HEK293T (cell line): ENCODE measurements around the gene SGF29.

ENCODE experiments used
- BHLHE40 ChIP-seq: fragments of 450-650 bp; IDR thresholded peaks from 2 replicates; pipeline ENCODE4 v1.6.1; 2016; ENCODE audit warnings: mild to moderate bottlenecking, moderate library complexity, borderline replicate concordance
- CTBP1 ChIP-seq: fragments of 450-650 bp; IDR thresholded peaks from 2 replicates; pipeline ENCODE4 v1.6.1; 2016; ENCODE audit warnings: borderline replicate concordance
- ELF4 ChIP-seq: fragments of 450-650 bp; IDR thresholded peaks from 2 replicates; pipeline ENCODE4 v1.6.1; 2017; ENCODE audit warnings: antibody characterized with exemption
- FOXM1 ChIP-seq: fragments of 450-650 bp; IDR thresholded peaks from 2 replicates; pipeline ENCODE4 v1.6.1; 2017; ENCODE audit warnings: mild to moderate bottlenecking, borderline replicate concordance
- LEF1 ChIP-seq: fragments of 450-650 bp; IDR thresholded peaks from 2 replicates; pipeline ENCODE4 v1.6.1; 2017; ENCODE audit warnings: mild to moderate bottlenecking, borderline replicate concordance
- SP1 ChIP-seq: fragments of 450-650 bp; IDR thresholded peaks from 2 replicates; pipeline ENCODE4 v1.6.1; 2017
- TARDBP ChIP-seq: fragments of 450-650 bp; IDR thresholded peaks from 2 replicates; pipeline ENCODE4 v1.6.1; 2016
- ZNF384 ChIP-seq: fragments of 450-650 bp; IDR thresholded peaks from 2 replicates; pipeline ENCODE4 v1.6.1; 2016

DNA sequence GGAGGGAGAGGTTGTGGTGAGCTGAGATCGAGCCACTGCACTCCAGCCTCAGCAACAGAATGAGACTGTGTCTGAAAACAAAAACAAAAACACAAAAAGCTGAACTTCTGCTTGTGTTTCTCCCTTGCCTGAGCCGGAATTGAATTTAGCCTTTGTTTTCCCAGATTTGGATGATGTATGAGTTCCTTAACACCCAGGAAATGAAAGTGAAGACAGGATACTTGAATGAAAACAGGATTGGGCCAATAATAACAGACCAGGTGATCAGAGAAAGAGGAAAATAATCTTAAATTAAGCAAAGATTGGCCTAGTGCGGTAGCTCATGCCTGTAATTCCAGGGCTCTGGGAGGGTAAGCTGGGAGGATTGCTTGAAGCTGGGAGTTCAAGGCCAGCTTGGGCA is 13.4 kb upstream of the SGF29 start:
- no peak for TF ChIP-seq ELF4
- no peak for TF ChIP-seq TARDBP
- no peak for TF ChIP-seq FOXM1
- no peak for TF ChIP-seq LEF1
- TF ChIP-seq BHLHE40, result no peak
- no peak for TF ChIP-seq CTBP1
- TF ChIP-seq SP1, result no peak
- no peak for TF ChIP-seq ZNF384
